ENCODE measurements around the gene LRP6. TPM values are rescaled to one million over a fixed set of nuclear protein-coding genes. Genes with fewer than 3 reads are reported as not detected.
"Not testable (repeated sequence)": the region's sequence is repeated elsewhere in the genome, so short reads cannot be mapped to it uniquely, and the experiment has no call there.

The LRP6 gene
- total RNA-seq, 1 donor from 2014 or later: 15.2 TPM

GRCh38 chr12:12263909-12264308 is 2.9 kb downstream of the LRP6 start:
- H3K4me3 ChIP-seq (ENCODE audit: low read depth, low read length): no peak overlapping the region
- DNase-seq (ENCODE audit: low read depth): no peak
- TF ChIP-seq CTCF (IDR thresholded peaks at IDR 0.05; ENCODE audit: insufficient read depth, low read length, poor library complexity, severe bottlenecking): no peak
- no peaks in the 10 kb centered on the region for H3K27me3 ChIP-seq (ENCODE audit: control insufficient read depth, insufficient read depth, low read length)
- no peaks in the 10 kb centered on the region for H3K36me3 ChIP-seq (ENCODE audit: control insufficient read depth, insufficient read depth, low read length)

DNA sequence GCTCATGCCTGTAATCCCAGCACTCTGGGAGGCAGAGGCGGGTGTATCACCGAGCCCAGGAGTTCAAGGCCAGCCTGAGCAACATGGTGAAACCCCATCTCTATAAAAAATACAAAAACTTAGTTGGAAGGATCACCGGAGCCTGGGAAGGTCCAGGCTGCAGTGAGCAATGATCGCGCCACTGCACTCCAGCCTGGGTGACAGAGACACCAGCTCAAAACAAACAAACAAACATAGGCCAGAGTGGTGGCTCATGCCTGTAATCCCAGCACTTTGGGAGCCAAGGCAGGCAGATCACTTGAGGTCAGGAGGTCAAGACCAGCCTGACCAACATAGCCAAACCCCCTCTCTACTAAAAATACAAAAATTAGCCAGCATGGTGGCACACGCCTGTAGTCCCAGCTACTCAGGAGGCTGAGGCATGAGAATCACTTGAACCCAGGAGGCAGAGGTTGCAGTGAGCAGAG is 10.5 kb downstream of the LRP6 start:
- not testable (repeated sequence) for DNase-seq (ENCODE audit: low read depth)

GRCh38 chr12:12254553-12254952 is 12.3 kb downstream of the LRP6 start:
- no peaks in the 10 kb centered on the region for H3K27me3 ChIP-seq (ENCODE audit: control insufficient read depth, insufficient read depth, low read length)
- no peak for DNase-seq (ENCODE audit: low read depth)
- H3K4me3 ChIP-seq (ENCODE audit: low read depth, low read length): no peak overlapping the region
- no peaks in the 10 kb centered on the region for H3K36me3 ChIP-seq (ENCODE audit: control insufficient read depth, insufficient read depth, low read length)
- TF ChIP-seq CTCF (IDR thresholded peaks at IDR 0.05; ENCODE audit: insufficient read depth, low read length, poor library complexity, severe bottlenecking): no peak

More for the DNA sequence above, 10.5 kb downstream of the LRP6 start:
- H3K4me3 ChIP-seq (ENCODE audit: low read depth, low read length); H3K36me3 ChIP-seq (ENCODE audit: control insufficient read depth, insufficient read depth, low read length); H3K27me3 ChIP-seq (ENCODE audit: control insufficient read depth, insufficient read depth, low read length): not testable (repeated sequence)

DNA sequence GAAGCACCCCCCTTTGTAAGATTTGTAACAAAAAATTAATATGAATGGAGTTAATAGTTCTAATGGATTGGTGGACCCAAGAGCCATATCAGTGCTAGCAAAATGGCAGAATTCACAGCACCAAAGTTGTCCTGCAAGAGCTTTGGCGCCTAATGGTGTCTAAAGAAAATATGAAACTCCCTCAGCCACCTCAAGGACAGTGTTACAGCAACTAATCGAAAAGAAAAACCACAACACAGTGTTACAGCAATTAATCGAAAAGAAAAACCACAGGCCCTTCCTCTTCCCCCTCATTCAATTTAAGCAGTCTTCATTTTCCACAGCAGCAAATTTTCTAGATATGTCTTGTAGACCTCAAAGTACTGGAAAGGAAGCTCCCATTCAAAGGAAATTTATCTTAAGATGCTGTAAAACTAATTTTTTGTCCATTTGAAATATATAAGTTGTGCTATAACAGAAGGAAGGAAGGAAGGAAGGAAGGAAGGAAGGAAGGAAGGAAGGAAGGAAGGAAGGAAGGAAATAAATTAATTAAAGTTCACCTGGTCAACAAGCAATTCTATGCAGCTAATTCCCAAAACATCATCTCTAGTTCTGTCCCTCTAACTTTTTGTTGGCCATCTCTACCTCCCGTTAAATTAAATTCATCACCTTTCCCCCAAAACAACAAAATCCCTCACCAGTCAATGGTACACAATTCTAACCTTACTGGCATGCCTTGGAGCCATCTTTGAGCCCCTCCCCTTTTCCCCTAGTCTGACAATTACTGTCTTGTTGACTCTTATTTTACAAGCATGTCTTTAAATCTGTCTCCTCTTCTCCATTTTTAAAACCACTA is 17.4 kb downstream of the LRP6 start:
- Histone ChIP-seq H3K27me3 (ENCODE audit: control insufficient read depth, insufficient read depth, low read length) (no peaks in the 10 kb centered on the region), H3K36me3 (ENCODE audit: control insufficient read depth, insufficient read depth, low read length) (no peaks in the 10 kb centered on the region), H3K4me3 (ENCODE audit: low read depth, low read length) (no peak overlapping the region)
- TF ChIP-seq CTCF (IDR thresholded peaks at IDR 0.05; ENCODE audit: insufficient read depth, low read length, poor library complexity, severe bottlenecking): no peak
- no peak for DNase-seq (ENCODE audit: low read depth)

DNA sequence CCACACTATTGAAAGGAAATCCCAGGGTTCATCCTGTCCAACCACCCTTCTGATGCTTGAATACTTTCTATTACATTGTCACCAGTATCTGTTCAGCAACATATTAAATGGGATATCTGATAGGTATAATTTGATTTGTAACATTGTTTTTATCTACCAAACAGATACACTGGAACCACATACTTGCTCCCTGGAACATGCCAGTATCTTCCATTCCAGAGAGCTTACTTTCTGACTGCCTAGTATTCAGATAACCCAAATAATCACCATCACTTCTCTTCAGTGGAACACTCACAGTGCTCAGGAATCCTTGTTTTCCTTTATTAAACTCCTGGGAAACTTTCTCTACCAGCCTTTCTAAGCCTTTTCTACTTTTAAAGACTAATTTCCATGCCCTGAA is 19.3 kb downstream of the LRP6 start:
- DNase-seq (ENCODE audit: low read depth): no peak
- no peaks in the 10 kb centered on the region for H3K36me3 ChIP-seq (ENCODE audit: control insufficient read depth, insufficient read depth, low read length)
- no peak for TF ChIP-seq CTCF (IDR thresholded peaks at IDR 0.05; ENCODE audit: insufficient read depth, low read length, poor library complexity, severe bottlenecking)

GRCh38 chr12:12244341-12244740 is 22.5 kb downstream of the LRP6 start:
- no peak overlapping the region for H3K4me3 ChIP-seq (ENCODE audit: low read depth, low read length)
- no peaks in the 10 kb centered on the region for H3K27me3 ChIP-seq (ENCODE audit: control insufficient read depth, insufficient read depth, low read length)
- H3K36me3 ChIP-seq (ENCODE audit: control insufficient read depth, insufficient read depth, low read length): no peaks in the 10 kb centered on the region
- no peak for DNase-seq (ENCODE audit: low read depth)
- TF ChIP-seq CTCF (IDR thresholded peaks at IDR 0.05; ENCODE audit: insufficient read depth, low read length, poor library complexity, severe bottlenecking): no peak

More for the DNA sequence above, 19.3 kb downstream of the LRP6 start:
- Histone ChIP-seq H3K4me3 (ENCODE audit: low read depth, low read length) (no peak overlapping the region), H3K27me3 (ENCODE audit: control insufficient read depth, insufficient read depth, low read length) (no peaks in the 10 kb centered on the region)
